Activated CD8-positive, alpha-beta memory T cell treated with anti-CD3 and anti-CD28 coated beads, Interleukin-2, amount 10 ng/mL, durations not matched to agents 7 days and 5 days (primary cell): Measurements from ENCODE around the gene RPS3A. TPM values are rescaled to one million over a fixed set of nuclear protein-coding genes. Genes with fewer than 3 reads are reported as not detected.
A peak's percentile ranks its signal among the peaks of the same experiment; 100 is the strongest.

Experiments
- ATAC-seq: fragments of 150-1000 bp; cut with Tn5 transposase; one replicate; pipeline ENCODE4 v1.10.0; 2021; ENCODE audit warnings: moderate library complexity
- CTCF ChIA-PET: fragments of 350-600 bp; sonication (Branson Sonifier 250); formaldehyde crosslinking; loops from one replicate; lab custom pipeline; 2021; ENCODE audit warnings: antibody characterized with exemption; lab: Charles Lee
- DNase-seq: peaks from one replicate; pipeline ENCODE4 v3.0.0-alpha.2; 2020
- H3K27ac Mint-ChIP-seq: one replicate; pipeline ENCODE4 v1.8.0; 2021; ENCODE audit warnings: mild to moderate bottlenecking, mixed read lengths
- H3K27me3 Mint-ChIP-seq: one replicate; pipeline ENCODE4 v1.8.0; 2021; ENCODE audit warnings: mixed read lengths
- H3K36me3 Mint-ChIP-seq: one replicate; pipeline ENCODE4 v1.8.0; 2021; ENCODE audit warnings: mild to moderate bottlenecking, mixed read lengths
- H3K4me1 Mint-ChIP-seq: one replicate; pipeline ENCODE4 v1.8.0; 2021; ENCODE audit warnings: mixed read lengths
- H3K4me3 Mint-ChIP-seq: one replicate; pipeline ENCODE4 v1.8.0; 2021; ENCODE audit warnings: mild to moderate bottlenecking, moderate library complexity, mixed read lengths
- H3K9me3 Mint-ChIP-seq: one replicate; pipeline ENCODE4 v1.8.0; 2022; ENCODE audit warnings: low read depth, mixed read lengths
- total RNA-seq, 2 experiments: library from RNA; stranded (reverse); gene quantifications; one replicate each; pipeline ENCODE4 v1.2.3, GENCODE V29; 2021

The RPS3A gene
- total RNA-seq, 2 experiments from 2014 or later, result 1,281 to 1,734 TPM

- Mint-ChIP-seq H3K9me3 (no peaks in the 10 kb centered on the region), H3K4me3 (no peak overlapping the region), H3K27ac (peak overlapping the region; percentile 99), H3K27me3 (peaks cover 4% of the 10 kb centered on the region), H3K36me3 (peaks cover 35% of the 10 kb centered on the region), H3K4me1 (peaks cover 54% of the 10 kb centered on the region)
- CTCF ChIA-PET, result interaction anchor here (1.3 to 1.4 kb wide), 2 partner anchors 19 to 83 kb away, joined by 3 to 5 read pairs; no protein-coding TSS in a partner anchor
- DNase-seq (no peak), ATAC-seq (no peak)
Measured at GRCh38 chr4:151097759-151098158, 1.7 kb upstream of the RPS3A start.

- DNase-seq, result no peak
- no peaks in the 10 kb centered on the region for H3K9me3 Mint-ChIP-seq
- peak overlapping the region; percentile 99 for H3K27ac Mint-ChIP-seq
- H3K36me3 Mint-ChIP-seq, result peaks cover 43% of the 10 kb centered on the region
- CTCF ChIA-PET, result interaction anchor here (0.6 to 2.1 kb wide), 4 partner anchors 10 to 1680 kb away, joined by 3 to 5 read pairs (median 4); partner anchors contain the start of gene TIGD4
- no peak for ATAC-seq
- peak overlapping the region; percentile 100 for H3K4me3 Mint-ChIP-seq
- peaks cover 59% of the 10 kb centered on the region for H3K4me1 Mint-ChIP-seq
- peaks cover 4% of the 10 kb centered on the region for H3K27me3 Mint-ChIP-seq
Measured at GRCh38 chr4:151098979-151099228, 524 bp upstream of the RPS3A start.

DNA sequence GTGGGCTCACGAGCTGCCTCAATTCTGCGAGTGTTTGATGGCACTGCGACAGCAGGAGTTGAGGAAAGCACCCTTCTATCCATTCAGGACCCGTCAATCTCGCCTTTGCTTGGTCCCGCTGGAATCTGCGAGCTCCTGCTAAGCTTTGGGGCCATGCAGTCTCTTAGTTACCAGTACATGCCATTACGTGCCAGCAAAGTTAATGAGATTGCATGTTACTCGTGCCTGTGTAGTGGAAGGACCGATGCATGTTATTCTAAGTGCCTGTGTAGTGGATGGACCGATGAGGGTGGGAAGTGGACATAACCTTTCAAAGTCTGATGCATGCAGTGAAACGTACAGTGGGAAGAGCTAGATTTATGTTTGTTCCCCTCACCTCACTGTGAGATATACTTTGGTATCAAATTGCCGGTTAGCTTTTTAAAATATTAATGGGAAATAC is 569 bp downstream of the RPS3A start:
- Mint-ChIP-seq H3K36me3 (peaks cover 53% of the 10 kb centered on the region), H3K4me1 (peaks cover 63% of the 10 kb centered on the region), H3K4me3 (peak overlapping the region; percentile 100), H3K27ac (peak overlapping the region; percentile 99), H3K27me3 (peaks cover 4% of the 10 kb centered on the region), H3K9me3 (no peaks in the 10 kb centered on the region)
- DNase-seq, result no peak
- CTCF ChIA-PET, result interaction anchor here (0.9 to 2.1 kb wide), 4 partner anchors 9 to 1679 kb away, joined by 4 to 5 read pairs (median 4); partner anchors contain the start of gene TIGD4
- ATAC-seq, result peak; percentile 0

DNA sequence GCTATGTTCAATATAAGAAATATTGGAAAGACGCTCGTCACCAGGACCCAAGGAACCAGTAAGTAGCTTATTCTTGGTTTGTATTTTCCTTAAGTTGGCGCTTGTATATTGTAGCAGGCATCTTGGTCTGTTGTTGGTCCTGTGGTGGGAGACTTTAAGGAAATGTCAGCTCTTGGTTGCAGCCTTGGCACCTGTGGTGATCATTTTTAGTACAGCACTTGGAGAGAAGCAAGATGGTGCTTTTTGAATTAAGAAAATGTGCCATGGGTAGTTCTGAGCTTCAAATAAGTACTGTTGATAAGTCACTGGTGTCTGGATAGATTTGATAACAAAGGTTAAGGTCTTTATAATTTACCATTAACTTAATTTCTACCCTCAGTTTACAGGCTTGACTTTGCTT is 1.1 kb downstream of the RPS3A start:
- H3K36me3 Mint-ChIP-seq, result peaks cover 52% of the 10 kb centered on the region
- H3K4me3 Mint-ChIP-seq, result peak overlapping the region; percentile 100
- H3K27ac Mint-ChIP-seq, result peak overlapping the region; percentile 99
- H3K9me3 Mint-ChIP-seq, result no peaks in the 10 kb centered on the region
- peaks cover 4% of the 10 kb centered on the region for H3K27me3 Mint-ChIP-seq
- CTCF ChIA-PET, result interaction anchor here (0.9 to 2.1 kb wide), 4 partner anchors 9 to 1678 kb away, joined by 4 to 5 read pairs (median 4); partner anchors contain the start of gene TIGD4
- DNase-seq, result no peak
- H3K4me1 Mint-ChIP-seq, result peaks cover 59% of the 10 kb centered on the region
- ATAC-seq, result no peak

DNA sequence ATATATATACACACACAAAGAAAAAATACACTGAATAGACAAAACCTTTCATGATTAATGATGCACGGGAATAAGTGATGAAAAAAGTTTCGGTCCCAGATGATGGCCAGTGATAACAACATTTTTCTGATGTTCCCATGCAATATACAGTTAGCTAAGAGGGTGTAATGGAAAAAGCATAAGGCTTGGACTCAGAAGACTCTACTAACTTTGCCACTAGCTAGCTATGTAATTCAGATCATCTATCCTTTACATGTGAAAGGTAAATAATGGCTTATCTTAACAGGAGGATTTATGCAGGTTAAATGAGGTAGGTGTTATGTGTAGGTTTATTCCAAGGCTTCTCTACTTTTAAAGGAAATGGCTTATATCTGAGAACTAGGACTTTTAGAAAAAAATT is 4.3 kb downstream of the RPS3A start:
- Mint-ChIP-seq H3K27ac (peak overlapping the region; percentile 11), H3K4me1 (peaks cover 38% of the 10 kb centered on the region), H3K36me3 (peaks cover 73% of the 10 kb centered on the region), H3K4me3 (no peak overlapping the region), H3K9me3 (no peaks in the 10 kb centered on the region), H3K27me3 (peaks cover 4% of the 10 kb centered on the region)
- no peak for ATAC-seq
- no peak for DNase-seq
- CTCF ChIA-PET, result interaction anchor here (1.7 kb wide), 1 partner anchor 13 kb away, joined by 7 read pairs; no protein-coding TSS in a partner anchor

DNA sequence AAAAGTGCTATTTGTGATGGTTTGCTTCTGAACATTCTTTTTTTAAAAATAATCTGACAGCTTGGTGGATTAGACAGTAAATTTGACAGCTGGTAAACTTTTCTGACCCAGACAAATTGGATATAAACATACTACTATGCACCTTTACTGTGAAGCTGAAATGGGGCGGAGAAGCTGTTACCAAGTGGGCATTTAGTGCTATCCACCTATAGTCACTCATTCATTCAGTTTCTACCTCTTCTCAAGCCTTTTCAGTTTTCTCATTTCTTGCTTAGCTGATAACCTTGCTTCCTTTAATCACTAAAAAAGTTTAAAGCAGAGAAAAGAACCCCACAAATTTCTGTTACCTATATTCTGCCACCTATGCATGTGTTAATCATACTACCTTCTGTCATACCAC is 5.2 kb downstream of the RPS3A start:
- peaks cover 32% of the 10 kb centered on the region for H3K4me1 Mint-ChIP-seq
- H3K27ac Mint-ChIP-seq, result no peak overlapping the region
- ATAC-seq (no peak), DNase-seq (no peak)
- H3K9me3 Mint-ChIP-seq, result no peaks in the 10 kb centered on the region
- no peaks in the 10 kb centered on the region for H3K27me3 Mint-ChIP-seq
- CTCF ChIA-PET, result interaction anchor here (0.6 to 1.3 kb wide), 3 partner anchors 13 to 238 kb away, joined by 3 to 5 read pairs (median 4); no protein-coding TSS in a partner anchor
- peaks cover 67% of the 10 kb centered on the region for H3K36me3 Mint-ChIP-seq
- H3K4me3 Mint-ChIP-seq, result no peak overlapping the region

GRCh38 chr4:151105454-151106032 is 6.1 kb downstream of the RPS3A start:
- no peaks in the 10 kb centered on the region for H3K9me3 Mint-ChIP-seq
- H3K4me3 Mint-ChIP-seq, result no peak overlapping the region
- DNase-seq, result no peak
- no peak for ATAC-seq
- H3K36me3 Mint-ChIP-seq, result peaks cover 59% of the 10 kb centered on the region
- no peak overlapping the region for H3K27ac Mint-ChIP-seq
- CTCF ChIA-PET, result interaction anchor here (1.3 kb wide), 1 partner anchor 12 kb away, joined by 5 read pairs; no protein-coding TSS in a partner anchor
- H3K27me3 Mint-ChIP-seq, result no peaks in the 10 kb centered on the region
- peaks cover 30% of the 10 kb centered on the region for H3K4me1 Mint-ChIP-seq

- Mint-ChIP-seq H3K27ac (peak overlapping the region; percentile 15), H3K36me3 (peaks cover 46% of the 10 kb centered on the region), H3K27me3 (no peaks in the 10 kb centered on the region), H3K4me3 (no peak overlapping the region), H3K9me3 (no peaks in the 10 kb centered on the region), H3K4me1 (peaks cover 17% of the 10 kb centered on the region)
- CTCF ChIA-PET, result no interaction called here
- no peak for DNase-seq
- no peak for ATAC-seq
Measured at GRCh38 chr4:151107063-151107462, 7.6 kb downstream of the RPS3A start.

GRCh38 chr4:151110236-151110635 is 10.8 kb downstream of the RPS3A start:
- Mint-ChIP-seq H3K4me3 (no peak overlapping the region), H3K27ac (no peak overlapping the region), H3K4me1 (peaks cover 2% of the 10 kb centered on the region), H3K27me3 (no peaks in the 10 kb centered on the region), H3K36me3 (peaks cover 25% of the 10 kb centered on the region), H3K9me3 (no peaks in the 10 kb centered on the region)
- DNase-seq (no peak), ATAC-seq (no peak)
- CTCF ChIA-PET, result no interaction called here

DNA sequence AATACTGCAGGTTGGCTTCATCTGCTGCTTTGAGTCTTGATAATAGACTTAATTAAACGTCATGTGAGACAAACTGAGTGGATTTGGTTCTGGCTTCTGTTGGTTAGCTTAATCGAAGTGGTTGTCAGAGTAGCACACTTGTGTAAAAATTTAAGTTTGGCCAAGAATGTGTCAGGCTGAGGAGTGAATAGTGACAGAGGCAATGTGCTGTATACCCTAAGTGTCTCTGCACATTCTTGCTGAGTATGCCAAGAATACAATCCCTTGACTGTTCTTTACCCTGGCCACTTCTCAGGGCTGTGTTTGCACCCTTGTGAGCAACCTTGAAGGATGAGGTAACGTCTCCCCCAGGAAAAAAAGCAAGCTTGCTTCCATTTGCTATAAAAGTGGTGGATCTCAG is 14.9 kb downstream of the RPS3A start:
- DNase-seq, result no peak
- H3K27ac Mint-ChIP-seq, result no peak overlapping the region
- CTCF ChIA-PET, result no interaction called here
- no peak for ATAC-seq
- peaks cover 2% of the 10 kb centered on the region for H3K4me1 Mint-ChIP-seq
- H3K9me3 Mint-ChIP-seq, result no peaks in the 10 kb centered on the region
- no peak overlapping the region for H3K4me3 Mint-ChIP-seq
- no peaks in the 10 kb centered on the region for H3K27me3 Mint-ChIP-seq
- peaks cover 4% of the 10 kb centered on the region for H3K36me3 Mint-ChIP-seq

- DNase-seq (no peak), ATAC-seq (no peak)
- no peaks in the 10 kb centered on the region for H3K9me3 Mint-ChIP-seq
- no peak overlapping the region for H3K4me3 Mint-ChIP-seq
- H3K36me3 Mint-ChIP-seq, result peaks cover 4% of the 10 kb centered on the region
- no peak overlapping the region for H3K27ac Mint-ChIP-seq
- CTCF ChIA-PET, result interaction anchor here (0.6 to 2.3 kb wide), 3 partner anchors 15 to 1939 kb away, joined by 3 to 5 read pairs (median 3); no protein-coding TSS in a partner anchor
- H3K4me1 Mint-ChIP-seq, result peaks cover 2% of the 10 kb centered on the region
- H3K27me3 Mint-ChIP-seq, result no peaks in the 10 kb centered on the region
Measured at GRCh38 chr4:151114986-151115385, 15.6 kb downstream of the RPS3A start.

- ATAC-seq, result peak; percentile 64
- H3K9me3 Mint-ChIP-seq, result no peaks in the 10 kb centered on the region
- no peak overlapping the region for H3K4me3 Mint-ChIP-seq
- no peaks in the 10 kb centered on the region for H3K27me3 Mint-ChIP-seq
- peak; percentile 68 for DNase-seq
- peaks cover 6% of the 10 kb centered on the region for H3K4me1 Mint-ChIP-seq
- peaks cover 5% of the 10 kb centered on the region for H3K36me3 Mint-ChIP-seq
- CTCF ChIA-PET, result interaction anchor here (0.8 to 2.3 kb wide), 16 partner anchors 9 to 487 kb away, joined by 3 to 8 read pairs (median 4); partner anchors contain the start of gene LRBA
- no peak overlapping the region for H3K27ac Mint-ChIP-seq
Measured at GRCh38 chr4:151117371-151117962, 18.0 kb downstream of the RPS3A start.

- ATAC-seq (no peak), DNase-seq (no peak)
- no peaks in the 10 kb centered on the region for H3K4me1 Mint-ChIP-seq
- no peak overlapping the region for H3K4me3 Mint-ChIP-seq
- no peaks in the 10 kb centered on the region for H3K9me3 Mint-ChIP-seq
- H3K27me3 Mint-ChIP-seq, result peaks cover 3% of the 10 kb centered on the region
- H3K27ac Mint-ChIP-seq, result no peak overlapping the region
- CTCF ChIA-PET, result no interaction called here
- no peaks in the 10 kb centered on the region for H3K36me3 Mint-ChIP-seq
Measured at GRCh38 chr4:151129796-151130195, 30.4 kb downstream of the RPS3A start.

- no peak overlapping the region for H3K4me3 Mint-ChIP-seq
- peaks cover 3% of the 10 kb centered on the region for H3K27me3 Mint-ChIP-seq
- DNase-seq, result no peak
- H3K9me3 Mint-ChIP-seq, result no peaks in the 10 kb centered on the region
- ATAC-seq, result no peak
- H3K36me3 Mint-ChIP-seq, result no peaks in the 10 kb centered on the region
- H3K4me1 Mint-ChIP-seq, result no peaks in the 10 kb centered on the region
- no peak overlapping the region for H3K27ac Mint-ChIP-seq
- CTCF ChIA-PET, result interaction anchor here (0.7 kb wide), 2 partner anchors 16 to 105 kb away, joined by 3 to 4 read pairs; no protein-coding TSS in a partner anchor
Measured at GRCh38 chr4:151133311-151133710, 33.9 kb downstream of the RPS3A start.
